Measurements from ENCODE around the gene SLC22A17. TPM values are rescaled to one million over a fixed set of nuclear protein-coding genes. Genes with fewer than 3 reads are reported as not detected.
A peak's percentile ranks its signal among the peaks of the same experiment; 100 is the strongest.

SLC22A17 gene
- total and polyA plus RNA-seq, 2 of the 13 experiments (the other 11 are each of a cell fraction or from before 2014, with no cell fraction given) = 0.95 to 1.1 TPM

DNA sequence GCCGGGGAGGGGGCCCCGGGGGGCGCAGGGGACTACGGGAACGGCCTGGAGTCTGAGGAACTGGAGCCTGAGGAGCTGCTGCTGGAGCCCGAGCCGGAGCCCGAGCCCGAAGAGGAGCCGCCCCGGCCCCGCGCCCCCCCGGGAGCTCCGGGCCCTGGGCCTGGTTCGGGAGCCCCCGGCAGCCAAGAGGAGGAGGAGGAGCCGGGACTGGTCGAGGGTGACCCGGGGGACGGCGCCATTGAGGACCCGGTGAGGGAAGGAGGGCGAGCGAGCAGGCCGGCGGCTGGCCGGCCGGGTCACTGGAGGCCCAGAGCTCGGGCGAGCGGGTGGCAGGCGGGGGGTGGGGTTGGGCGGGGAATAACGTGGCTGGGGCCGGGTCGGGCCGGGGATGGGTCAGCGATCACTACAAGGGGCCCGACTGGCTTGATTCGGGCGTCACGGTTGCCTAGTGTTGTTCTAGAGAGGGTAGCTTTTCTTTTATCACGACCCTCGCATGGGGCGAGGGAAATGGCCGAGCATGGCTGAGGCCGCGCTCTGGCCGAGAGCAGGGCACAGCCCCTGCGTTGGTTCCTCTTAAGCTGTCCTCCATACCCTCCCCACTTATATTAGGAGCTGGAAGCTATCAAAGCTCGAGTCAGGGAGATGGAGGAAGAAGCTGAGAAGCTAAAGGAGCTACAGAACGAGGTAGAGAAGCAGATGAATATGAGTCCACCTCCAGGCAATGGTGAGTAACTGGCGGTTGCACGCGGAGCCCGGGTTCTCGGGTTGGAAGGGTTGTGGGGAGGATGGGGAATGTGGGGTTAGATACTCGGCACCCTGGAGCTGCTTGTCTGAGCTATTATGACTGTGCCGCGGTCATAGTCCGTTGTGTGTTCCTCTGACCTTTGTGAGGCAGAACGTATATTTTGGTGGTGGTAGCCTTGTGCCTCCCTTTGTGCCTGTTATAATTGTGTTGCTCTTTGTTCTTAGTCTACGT is 30.8 kb downstream of the SLC22A17 start (continued):
- TF ChIP-seq, protein P1, sequence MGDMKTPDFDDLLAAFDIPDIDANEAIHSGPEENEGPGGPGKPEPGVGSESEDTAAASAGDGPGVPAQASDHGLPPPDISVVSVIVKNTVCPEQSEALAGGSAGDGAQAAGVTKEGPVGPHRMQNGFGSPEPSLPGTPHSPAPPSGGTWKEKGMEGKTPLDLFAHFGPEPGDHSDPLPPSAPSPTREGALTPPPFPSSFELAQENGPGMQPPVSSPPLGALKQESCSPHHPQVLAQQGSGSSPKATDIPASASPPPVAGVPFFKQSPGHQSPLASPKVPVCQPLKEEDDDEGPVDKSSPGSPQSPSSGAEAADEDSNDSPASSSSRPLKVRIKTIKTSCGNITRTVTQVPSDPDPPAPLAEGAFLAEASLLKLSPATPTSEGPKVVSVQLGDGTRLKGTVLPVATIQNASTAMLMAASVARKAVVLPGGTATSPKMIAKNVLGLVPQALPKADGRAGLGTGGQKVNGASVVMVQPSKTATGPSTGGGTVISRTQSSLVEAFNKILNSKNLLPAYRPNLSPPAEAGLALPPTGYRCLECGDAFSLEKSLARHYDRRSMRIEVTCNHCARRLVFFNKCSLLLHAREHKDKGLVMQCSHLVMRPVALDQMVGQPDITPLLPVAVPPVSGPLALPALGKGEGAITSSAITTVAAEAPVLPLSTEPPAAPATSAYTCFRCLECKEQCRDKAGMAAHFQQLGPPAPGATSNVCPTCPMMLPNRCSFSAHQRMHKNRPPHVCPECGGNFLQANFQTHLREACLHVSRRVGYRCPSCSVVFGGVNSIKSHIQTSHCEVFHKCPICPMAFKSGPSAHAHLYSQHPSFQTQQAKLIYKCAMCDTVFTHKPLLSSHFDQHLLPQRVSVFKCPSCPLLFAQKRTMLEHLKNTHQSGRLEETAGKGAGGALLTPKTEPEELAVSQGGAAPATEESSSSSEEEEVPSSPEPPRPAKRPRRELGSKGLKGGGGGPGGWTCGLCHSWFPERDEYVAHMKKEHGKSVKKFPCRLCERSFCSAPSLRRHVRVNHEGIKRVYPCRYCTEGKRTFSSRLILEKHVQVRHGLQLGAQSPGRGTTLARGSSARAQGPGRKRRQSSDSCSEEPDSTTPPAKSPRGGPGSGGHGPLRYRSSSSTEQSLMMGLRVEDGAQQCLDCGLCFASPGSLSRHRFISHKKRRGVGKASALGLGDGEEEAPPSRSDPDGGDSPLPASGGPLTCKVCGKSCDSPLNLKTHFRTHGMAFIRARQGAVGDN (CRISPR knock-in tag; IDR thresholded peaks at IDR 0.05) = peak; percentile 64
- no peak; the same call in 1 of the 2 replicates for TF ChIP-seq ZBTB2 (CRISPR knock-in tag; IDR thresholded peaks at IDR 0.05; ENCODE audit: low read depth)
- TF ChIP-seq ZNF781 (CRISPR knock-in tag; IDR thresholded peaks at IDR 0.05; ENCODE audit: borderline replicate concordance, not compliant biosample characterization) = peak; percentile 94
- TF ChIP-seq ZNF33A (CRISPR knock-in tag; IDR thresholded peaks at IDR 0.05; ENCODE audit: borderline replicate concordance) = peak; percentile 62; the same call in 1 of the 2 replicates
- peak; percentile 54 for TF ChIP-seq ZNF777 (CRISPR knock-in tag; IDR thresholded peaks at IDR 0.05)
- TF ChIP-seq ZNF605 (CRISPR knock-in tag; IDR thresholded peaks at IDR 0.05) = peak; percentile 75
- no peak for TF ChIP-seq CCAR2 (optimal IDR thresholded peaks at IDR 0.05; ENCODE audit: low read depth, low read length)
- TF ChIP-seq ZNF230 (CRISPR knock-in tag; IDR thresholded peaks at IDR 0.05) = peak; percentile 83; the same call in 1 of the 2 replicates
- TF ChIP-seq MED13 (CRISPR knock-in tag; IDR thresholded peaks at IDR 0.05) = 0 out of 2 replicates have a peak, but pooled peaks have one; percentile 52
- no peak for TF ChIP-seq SMARCE1 (IDR thresholded peaks at IDR 0.05; ENCODE audit: borderline replicate concordance)
- TF ChIP-seq CC2D1A (CRISPR knock-in tag; IDR thresholded peaks at IDR 0.05) = no peak
- TF ChIP-seq ZNF256 (CRISPR knock-in tag; conservative IDR thresholded peaks at IDR 0.05) = peak; percentile 36; the same call in 1 of the 2 replicates
- TF ChIP-seq PHB2 (IDR thresholded peaks at IDR 0.05; ENCODE audit: partially characterized antibody) = no peak
- TF ChIP-seq, protein P2, sequence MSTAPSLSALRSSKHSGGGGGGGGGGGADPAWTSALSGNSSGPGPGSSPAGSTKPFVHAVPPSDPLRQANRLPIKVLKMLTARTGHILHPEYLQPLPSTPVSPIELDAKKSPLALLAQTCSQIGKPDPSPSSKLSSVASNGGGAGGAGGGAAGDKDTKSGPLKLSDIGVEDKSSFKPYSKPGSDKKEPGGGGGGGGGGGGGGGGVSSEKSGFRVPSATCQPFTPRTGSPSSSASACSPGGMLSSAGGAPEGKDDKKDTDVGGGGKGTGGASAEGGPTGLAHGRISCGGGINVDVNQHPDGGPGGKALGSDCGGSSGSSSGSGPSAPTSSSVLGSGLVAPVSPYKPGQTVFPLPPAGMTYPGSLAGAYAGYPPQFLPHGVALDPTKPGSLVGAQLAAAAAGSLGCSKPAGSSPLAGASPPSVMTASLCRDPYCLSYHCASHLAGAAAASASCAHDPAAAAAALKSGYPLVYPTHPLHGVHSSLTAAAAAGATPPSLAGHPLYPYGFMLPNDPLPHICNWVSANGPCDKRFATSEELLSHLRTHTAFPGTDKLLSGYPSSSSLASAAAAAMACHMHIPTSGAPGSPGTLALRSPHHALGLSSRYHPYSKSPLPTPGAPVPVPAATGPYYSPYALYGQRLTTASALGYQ (CRISPR knock-in tag; IDR thresholded peaks at IDR 0.05) = peak; percentile 69; the same call in 1 of the 2 replicates
- 0 out of 2 replicates have a peak, but pooled peaks have one; percentile 26 for TF ChIP-seq MLXIP (CRISPR knock-in tag; IDR thresholded peaks at IDR 0.05; ENCODE audit: borderline replicate concordance)
